ENCODE results near the gene EDN3.
A peak's percentile ranks its signal among the peaks of the same experiment; 100 is the strongest.

EDN3 gene

DNA sequence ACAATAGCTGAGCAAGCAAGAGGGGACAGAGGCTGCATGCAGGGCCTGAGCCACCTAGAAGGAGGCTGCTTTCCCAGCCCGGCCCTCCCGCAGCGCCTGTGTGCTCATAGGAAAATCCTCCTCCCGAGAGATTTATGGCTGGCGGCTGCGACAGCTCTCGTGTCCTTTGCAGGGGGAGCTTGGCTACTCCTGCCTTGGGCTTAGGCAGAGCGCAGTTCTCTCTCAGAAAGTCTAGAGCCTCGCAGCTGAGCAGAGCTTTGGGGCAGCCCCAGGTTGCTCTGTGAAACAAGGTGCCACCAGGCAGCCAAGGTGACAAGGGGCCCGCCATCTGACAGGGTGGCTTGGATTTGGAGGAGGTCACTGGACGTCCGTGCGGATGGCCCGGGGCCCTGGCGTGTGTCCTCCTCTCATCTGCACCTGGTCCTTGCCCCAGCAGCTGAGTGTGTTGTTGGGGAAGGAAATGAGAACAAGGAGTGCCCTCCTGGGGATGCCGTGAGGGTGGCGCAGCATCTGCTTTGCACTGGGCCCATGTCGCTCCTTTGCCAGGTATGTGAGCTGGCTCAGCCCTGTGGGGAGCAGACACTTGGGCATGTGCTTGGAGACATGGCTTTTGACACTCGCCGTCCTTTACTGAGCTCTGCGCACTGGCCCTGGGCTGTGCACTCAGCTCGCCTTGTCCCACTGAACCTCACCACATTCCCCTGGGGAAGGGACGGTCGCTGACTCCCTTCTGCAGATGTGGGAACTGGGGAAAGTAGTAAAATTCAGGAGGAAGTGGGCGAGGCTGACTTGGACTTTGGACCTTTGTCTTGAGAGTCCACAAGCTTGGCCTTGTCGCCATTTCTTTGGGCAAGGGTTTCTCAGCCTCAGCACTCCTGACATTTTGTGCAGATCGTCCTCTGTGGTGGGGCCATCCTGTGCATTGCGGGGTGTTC lies 41.9 kb downstream of the EDN3 start:
- peak; percentile 75 for DNase-seq
- Mint-ChIP-seq H3K36me3 (ENCODE audit: low read depth) (no peaks in the 10 kb centered on the region), H3K27me3 (ENCODE audit: low read depth, poor library complexity) (peaks cover 26% of the 10 kb centered on the region), H3K27ac (no peak overlapping the region), H3K4me3 (no peak overlapping the region), H3K4me1 (peaks cover 11% of the 10 kb centered on the region), H3K9me3 (peaks cover 6% of the 10 kb centered on the region)
- TF ChIP-seq, protein P1, sequence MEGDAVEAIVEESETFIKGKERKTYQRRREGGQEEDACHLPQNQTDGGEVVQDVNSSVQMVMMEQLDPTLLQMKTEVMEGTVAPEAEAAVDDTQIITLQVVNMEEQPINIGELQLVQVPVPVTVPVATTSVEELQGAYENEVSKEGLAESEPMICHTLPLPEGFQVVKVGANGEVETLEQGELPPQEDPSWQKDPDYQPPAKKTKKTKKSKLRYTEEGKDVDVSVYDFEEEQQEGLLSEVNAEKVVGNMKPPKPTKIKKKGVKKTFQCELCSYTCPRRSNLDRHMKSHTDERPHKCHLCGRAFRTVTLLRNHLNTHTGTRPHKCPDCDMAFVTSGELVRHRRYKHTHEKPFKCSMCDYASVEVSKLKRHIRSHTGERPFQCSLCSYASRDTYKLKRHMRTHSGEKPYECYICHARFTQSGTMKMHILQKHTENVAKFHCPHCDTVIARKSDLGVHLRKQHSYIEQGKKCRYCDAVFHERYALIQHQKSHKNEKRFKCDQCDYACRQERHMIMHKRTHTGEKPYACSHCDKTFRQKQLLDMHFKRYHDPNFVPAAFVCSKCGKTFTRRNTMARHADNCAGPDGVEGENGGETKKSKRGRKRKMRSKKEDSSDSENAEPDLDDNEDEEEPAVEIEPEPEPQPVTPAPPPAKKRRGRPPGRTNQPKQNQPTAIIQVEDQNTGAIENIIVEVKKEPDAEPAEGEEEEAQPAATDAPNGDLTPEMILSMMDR (IDR thresholded peaks at IDR 0.05) = no peak

DNA sequence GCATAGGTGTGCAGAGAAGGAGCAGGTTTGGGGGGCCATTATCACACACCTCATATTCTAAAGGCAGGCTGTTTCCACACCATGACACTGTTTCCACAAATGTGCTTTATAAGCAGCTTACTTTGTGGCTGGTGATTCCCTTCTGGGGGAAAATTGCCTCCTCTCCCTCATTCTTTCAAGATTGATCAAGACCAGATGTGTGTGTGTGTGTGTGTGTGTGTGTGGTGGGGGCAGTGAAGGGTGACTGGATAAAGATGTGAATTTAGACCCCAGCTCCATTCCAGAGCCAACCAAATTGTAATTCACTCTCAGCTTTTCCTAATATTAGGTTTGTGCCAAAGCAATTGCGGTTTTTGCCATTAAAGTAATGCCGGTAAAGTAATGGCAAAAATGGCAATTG lies 45.6 kb downstream of the EDN3 start:
- peaks cover 6% of the 10 kb centered on the region for H3K9me3 Mint-ChIP-seq
- H3K27ac Mint-ChIP-seq = no peak overlapping the region
- peaks cover 21% of the 10 kb centered on the region for H3K27me3 Mint-ChIP-seq (ENCODE audit: low read depth, poor library complexity)
- peaks cover 13% of the 10 kb centered on the region for H3K4me1 Mint-ChIP-seq
- no peak for DNase-seq
- no peaks in the 10 kb centered on the region for H3K36me3 Mint-ChIP-seq (ENCODE audit: low read depth)
- no peak overlapping the region for H3K4me3 Mint-ChIP-seq
- TF ChIP-seq, protein P1 (IDR thresholded peaks at IDR 0.05) = no peak

DNA sequence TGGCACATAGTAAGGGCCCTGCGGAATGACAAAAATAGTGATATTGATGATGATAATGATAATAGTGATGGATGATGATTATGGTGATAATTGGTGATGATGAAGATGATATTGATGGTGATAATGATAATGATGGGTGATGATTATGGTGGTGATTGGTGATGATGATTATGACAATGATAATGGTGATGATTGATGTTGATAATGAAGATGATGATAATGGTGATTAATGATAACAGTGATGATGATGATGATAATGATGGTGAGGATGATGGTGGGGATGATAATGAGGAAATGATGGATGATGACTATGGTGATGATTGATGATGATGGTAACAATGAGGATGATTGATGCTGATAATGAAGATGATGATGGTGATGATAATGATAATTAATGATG lies 48.9 kb downstream of the EDN3 start:
- H3K27ac Mint-ChIP-seq = no peak overlapping the region
- TF ChIP-seq, protein P1 (IDR thresholded peaks at IDR 0.05) = no peak
- no peaks in the 10 kb centered on the region for H3K9me3 Mint-ChIP-seq
- H3K4me1 Mint-ChIP-seq = peaks cover 30% of the 10 kb centered on the region
- peaks cover 29% of the 10 kb centered on the region for H3K27me3 Mint-ChIP-seq (ENCODE audit: low read depth, poor library complexity)
- no peaks in the 10 kb centered on the region for H3K36me3 Mint-ChIP-seq (ENCODE audit: low read depth)
- no peak overlapping the region for H3K4me3 Mint-ChIP-seq
- DNase-seq = no peak

DNA sequence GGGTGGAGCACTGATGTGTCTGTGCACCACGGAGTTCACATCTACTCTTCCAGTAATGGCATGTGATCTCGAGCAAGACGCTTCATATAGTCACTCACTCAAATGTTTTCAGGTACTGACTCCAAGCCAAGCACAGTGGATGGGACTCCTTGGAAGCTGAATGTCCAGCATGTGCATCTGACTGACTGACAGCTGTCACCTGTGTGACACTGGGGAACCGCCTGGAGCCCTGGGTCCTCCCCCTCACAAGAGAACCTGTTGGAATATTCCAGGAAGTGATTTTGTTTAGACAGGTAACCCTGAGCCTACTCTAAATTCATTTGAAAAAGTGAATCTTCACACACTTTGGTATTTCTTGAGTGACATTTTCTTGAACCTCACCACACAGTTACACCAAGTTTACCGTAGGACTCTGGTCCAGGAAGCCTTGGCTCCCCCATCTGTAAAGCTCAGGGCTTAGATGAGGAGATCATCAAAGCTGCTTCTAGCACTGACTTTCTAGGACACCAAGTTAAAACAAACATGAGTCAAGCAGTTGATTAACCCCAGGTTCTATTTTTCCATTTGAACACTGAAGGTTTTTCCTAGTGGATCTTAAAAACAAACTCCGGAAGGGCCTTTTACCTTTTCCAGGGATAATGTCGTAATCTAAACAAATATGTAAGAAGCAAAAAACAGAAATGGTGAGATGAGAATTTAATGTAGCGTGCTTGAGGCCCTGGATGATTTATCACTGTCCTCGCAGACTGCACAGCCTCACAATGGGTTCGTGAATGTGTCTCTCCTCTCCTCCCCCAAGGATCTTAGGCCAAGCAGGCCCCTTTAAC lies 50.1 kb downstream of the EDN3 start:
- Mint-ChIP-seq H3K27me3 (ENCODE audit: low read depth, poor library complexity) (peaks cover 36% of the 10 kb centered on the region), H3K27ac (no peak overlapping the region), H3K4me3 (no peak overlapping the region), H3K9me3 (no peaks in the 10 kb centered on the region), H3K4me1 (peaks cover 30% of the 10 kb centered on the region), H3K36me3 (ENCODE audit: low read depth) (no peaks in the 10 kb centered on the region)
- TF ChIP-seq, protein P1 (IDR thresholded peaks at IDR 0.05) = no peak
- DNase-seq = no peak

DNA sequence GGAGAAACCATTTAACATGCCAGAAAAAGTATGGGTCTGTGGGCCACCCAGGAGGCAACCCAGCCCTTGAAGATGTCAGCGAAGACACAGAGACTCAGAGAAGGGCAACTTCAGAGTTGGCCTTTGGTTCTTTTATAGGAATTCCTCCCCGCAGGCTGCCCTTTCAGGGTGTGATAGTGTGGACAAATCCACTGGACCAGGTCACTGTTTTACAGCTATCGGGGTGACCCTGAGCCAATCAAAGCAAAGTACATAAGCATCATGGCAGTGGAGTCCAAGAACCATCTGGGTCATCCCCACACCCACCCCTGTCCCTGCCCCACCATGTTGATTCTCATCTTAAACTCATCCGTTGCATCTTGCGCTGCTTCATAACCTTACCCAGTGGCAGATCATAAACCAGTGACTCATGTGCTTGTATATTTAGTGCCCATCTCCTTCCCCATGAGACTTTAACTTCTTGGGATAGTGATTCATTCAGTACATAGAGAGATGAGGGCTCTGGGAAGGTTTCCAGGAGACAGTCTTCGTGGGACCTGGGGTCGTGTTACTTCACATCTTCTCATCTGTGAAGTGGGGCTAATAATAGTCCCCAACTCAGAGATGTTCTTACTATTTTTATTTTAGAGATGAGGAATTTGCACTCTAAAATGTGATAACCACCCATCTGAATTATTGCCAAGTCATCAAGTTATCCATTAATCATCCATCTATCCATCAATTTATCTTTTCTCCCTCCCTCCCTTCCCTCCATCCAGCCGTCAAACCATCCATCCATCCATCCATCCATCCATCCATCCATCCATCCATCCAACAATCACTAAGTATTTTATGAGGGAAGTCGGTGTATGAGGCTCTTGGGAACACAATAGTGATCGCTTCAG lies 51.0 kb downstream of the EDN3 start:
- H3K9me3 Mint-ChIP-seq = no peaks in the 10 kb centered on the region
- H3K4me3 Mint-ChIP-seq = no peak overlapping the region
- no peak for DNase-seq
- H3K27ac Mint-ChIP-seq = no peak overlapping the region
- peaks cover 36% of the 10 kb centered on the region for H3K27me3 Mint-ChIP-seq (ENCODE audit: low read depth, poor library complexity)
- no peaks in the 10 kb centered on the region for H3K36me3 Mint-ChIP-seq (ENCODE audit: low read depth)
- peaks cover 36% of the 10 kb centered on the region for H3K4me1 Mint-ChIP-seq
- TF ChIP-seq, protein P1 (IDR thresholded peaks at IDR 0.05) = no peak

Data from nephron progenitor cell (in vitro differentiated cells).